HG02938 (cell line): ENCODE measurements around the gene SMIM1.

ENCODE experiments used
- ATAC-seq: cut with Tn5 transposase; IDR thresholded peaks from one replicate; pipeline ENCODE4 v1.9.1; 2021; ENCODE audit warnings: mild to moderate bottlenecking, moderate library complexity; ENCODE audit not compliant: unreplicated experiment

Gene SMIM1

DNA sequence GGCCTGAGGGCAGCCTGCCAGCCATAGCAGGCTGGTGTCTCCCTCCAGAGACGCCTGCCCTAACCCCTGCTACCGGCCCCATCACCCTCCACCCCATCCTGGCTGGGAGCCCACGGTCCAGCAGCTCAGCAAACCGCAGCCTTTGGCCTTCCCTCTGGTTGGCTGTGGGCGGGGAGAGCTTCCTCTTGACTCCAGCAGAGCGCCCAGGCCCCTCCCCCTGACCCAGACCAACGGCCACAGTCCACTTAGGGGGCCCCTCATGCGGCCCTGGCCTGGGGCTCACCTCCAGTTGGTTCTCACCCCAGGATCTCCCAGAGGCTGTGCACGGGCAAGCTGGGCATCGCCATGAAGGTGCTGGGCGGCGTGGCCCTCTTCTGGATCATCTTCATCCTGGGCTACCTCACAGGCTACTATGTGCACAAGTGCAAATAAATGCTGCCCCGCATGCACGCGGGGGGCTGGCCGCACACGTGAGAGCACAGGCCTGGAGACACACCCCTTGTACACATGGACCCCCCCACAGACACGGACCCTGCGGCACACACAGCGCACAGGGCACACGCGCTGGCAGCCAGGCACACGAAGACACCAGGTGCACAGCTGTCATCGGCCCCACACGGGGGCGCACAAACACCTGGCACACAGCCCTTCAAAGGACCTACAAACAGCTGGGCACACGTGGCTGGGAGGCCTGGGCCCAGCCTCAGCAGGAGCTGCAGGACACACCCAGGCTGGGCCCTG is 3.1 kb downstream of the SMIM1 start:
- no peak for ATAC-seq

DNA sequence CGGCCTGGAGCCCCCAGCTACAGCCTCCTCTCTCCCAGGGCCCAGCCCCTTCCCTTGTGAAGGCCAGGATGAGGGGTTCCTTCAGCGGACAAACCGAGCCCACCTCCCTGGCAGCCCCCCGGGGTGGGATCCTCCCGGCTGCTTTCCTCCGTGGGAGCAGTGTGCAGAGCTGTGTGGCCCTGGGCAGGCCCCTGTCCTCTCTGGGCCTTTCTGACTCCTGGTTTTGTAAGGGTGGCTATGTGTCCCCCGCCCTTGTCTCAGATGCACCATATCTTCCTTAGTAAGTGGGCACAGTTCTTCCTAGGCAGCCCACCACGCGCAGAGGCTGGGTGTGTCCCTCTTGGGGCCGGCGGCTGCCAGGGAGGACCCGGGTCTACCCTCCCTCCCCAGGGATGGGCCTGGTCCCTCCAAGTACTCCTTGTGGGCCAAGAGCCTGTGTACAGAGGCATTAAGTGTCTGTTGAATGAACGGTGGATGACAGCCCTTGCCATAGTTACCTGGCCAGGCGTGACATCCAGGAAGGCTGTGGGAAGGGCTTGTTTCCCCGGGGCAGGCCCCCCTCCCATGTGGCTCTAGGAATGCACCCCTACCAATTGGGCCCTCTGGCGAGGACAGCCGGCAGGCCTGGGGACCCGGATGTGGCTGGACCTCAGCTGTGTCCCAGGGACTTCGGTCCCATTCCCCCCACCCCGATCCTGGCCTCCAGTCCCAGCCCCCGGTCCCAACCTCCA is 3.8 kb downstream of the SMIM1 start:
- ATAC-seq = no peak

DNA sequence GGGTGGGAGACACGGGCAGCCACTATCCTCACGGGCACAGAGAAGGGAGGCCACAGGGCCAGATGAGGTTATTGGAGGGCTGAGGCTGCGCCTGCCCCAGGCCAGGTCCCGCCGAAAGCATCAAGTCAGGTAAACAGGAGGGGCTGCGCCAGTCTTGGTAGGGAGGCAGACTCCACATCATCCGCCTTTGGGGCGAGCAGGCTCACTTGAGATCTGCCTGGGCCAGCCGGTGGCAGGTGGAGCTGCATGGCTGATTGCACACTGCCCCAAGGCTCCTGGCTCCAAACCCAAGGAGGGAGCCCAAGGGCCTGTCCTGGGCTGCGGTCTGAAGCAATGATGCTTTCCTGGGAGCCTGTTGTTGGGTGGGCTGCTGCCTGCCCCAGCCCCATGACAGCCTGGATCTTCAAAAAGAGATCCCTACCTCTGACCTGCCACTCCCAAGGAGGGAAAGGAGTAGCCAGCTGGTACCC is 4.6 kb downstream of the SMIM1 start:
- no peak for ATAC-seq

DNA sequence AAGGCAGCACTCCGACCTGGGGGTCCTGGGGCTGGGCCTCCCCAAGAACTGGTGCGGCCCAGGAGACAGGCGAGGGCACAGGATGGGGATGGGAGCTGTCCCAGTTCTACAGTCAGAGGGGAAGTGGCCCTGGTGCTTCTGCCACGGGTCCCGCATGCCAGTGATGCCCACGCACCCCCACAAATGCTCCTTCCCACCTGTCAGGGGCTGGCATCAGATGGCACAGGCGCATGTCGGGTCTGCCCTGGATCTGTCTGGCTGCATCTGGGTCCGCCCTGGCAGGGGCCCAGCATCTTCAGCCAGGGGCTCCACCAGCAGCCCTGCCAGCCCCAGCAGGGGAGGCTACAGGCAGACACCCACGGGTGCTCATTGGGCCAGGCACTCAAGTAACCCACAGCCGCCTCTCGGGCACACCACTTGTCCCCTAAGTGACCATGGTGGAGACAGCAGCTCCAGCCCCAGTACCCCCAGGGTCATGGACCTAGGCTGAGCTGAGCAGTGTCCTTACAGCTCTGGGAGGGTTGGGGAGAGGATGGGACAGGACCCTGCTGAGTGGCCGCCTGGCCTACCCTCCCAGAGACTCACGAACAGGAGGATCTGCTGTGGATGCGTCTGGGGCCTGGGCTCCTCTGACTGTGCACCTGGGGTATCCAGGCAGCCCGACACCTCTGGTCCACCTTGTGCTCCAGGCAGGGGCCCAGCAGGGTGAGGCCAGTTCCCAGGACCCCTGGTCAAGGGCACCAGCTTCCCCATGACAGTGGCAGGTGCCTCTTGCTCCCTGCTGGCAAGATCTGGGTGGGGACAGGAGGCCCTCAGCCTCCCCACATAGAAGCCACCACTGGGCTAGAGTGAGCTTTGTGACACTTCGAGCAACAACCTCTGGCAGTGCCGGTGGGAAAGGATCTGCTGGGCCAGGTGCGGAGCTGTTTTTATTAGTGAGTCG is 5.4 kb downstream of the SMIM1 start:
- ATAC-seq = no peak

DNA sequence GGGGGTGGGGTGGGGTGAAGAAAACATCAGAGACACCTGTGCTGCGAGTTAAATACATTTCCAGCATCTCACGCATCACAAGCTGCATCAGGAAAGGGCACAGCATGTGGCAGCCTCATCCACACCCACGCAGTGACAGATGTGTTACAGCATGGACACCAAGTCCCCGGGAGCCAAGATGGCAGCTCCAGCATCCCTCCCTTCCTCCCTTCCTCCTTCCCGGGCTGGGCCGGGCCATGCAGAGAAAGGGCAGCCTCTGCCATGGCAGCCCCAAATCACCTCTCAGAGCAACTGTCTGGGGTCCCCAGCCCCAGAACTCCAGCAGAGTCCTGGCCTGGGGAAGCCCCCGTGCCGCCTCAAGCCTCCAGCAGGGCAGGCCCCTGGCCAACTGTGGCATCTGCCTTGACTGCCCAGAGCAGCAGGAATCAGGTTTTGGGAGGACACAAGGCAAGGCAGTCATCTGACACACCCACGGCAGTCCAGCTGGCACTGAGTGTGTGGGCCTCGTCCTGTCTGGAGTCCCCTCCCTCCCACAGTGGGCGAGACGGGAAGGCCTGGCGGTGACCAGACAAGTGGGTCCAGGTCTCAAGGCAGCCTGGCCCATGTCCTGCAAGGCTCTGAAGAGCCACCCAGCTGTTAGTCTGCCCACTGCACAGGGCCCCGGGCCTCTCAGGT is 6.2 kb downstream of the SMIM1 start:
- no peak for ATAC-seq

DNA sequence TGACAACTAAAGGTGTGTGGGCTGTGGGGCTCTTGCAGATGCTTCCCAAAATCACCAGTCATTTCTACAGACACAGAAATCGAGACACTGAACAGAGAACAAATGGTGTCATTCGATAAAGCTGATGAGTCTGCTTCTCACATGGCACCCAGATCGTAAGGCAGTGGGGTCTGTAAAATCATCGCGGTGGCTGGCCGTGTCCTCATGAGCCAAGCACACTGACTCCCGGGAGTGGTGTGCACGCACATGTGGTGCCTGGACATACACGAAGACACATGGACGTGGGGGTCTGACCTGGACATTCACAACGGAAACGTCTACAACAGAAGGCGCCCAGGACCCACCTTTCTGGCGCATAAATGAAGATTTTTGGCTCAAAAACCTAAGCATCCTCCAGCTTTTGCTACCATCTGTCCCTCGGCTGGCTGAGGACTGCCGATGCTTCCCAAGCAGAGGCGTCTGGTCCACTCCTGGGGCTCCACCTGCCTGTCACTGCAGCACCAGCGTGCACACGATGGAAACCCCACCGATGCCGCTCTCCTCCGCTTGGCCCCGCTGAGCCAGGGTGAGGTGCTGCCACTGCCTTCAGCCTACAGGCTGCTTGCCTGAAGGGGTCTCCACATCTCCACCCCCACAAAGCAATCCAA is 6.8 kb downstream of the SMIM1 start:
- no peak for ATAC-seq

DNA sequence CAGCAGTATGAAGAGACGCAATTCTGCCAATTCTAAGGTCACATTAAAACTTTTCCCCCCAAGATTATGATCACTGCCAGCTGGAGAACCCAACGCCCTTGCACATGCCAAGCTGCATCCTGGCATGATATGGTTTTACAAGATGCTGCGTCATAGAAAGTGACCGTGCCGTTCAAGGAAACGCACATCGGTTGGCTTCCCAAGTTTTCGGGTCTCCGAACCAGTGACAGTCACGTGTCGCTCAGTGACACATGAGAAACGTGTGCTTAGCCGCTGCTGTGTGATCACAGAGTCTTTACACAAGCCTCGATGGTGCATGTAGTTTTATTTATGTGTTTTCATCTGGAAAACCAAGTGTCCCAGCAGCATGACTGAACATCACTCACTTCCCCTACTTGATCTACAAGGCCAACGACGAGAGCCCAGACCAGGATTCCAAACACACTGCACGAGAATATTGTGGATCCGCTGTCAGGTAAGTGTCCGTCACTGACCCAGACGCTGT is 7.4 kb downstream of the SMIM1 start:
- ATAC-seq = no peak

DNA sequence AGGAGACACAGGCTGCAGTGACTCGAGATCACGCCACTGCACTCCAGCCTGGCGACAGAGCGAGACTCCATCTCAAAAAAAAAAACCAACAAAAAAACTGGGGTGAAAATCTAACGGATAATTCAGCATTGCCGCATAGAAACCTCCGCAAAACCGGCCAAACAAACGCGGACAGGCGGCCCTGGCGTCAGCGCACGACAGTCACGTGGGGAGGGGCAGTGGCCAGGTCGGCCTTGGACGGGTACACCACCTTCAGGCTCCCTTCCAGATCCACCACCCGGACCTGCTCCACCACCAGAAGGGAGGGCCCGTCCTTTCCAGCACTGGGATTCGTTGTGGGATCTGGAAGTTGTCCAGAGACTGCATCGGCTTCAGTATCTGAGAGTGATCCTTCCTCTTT is 8.4 kb downstream of the SMIM1 start:
- no peak for ATAC-seq

DNA sequence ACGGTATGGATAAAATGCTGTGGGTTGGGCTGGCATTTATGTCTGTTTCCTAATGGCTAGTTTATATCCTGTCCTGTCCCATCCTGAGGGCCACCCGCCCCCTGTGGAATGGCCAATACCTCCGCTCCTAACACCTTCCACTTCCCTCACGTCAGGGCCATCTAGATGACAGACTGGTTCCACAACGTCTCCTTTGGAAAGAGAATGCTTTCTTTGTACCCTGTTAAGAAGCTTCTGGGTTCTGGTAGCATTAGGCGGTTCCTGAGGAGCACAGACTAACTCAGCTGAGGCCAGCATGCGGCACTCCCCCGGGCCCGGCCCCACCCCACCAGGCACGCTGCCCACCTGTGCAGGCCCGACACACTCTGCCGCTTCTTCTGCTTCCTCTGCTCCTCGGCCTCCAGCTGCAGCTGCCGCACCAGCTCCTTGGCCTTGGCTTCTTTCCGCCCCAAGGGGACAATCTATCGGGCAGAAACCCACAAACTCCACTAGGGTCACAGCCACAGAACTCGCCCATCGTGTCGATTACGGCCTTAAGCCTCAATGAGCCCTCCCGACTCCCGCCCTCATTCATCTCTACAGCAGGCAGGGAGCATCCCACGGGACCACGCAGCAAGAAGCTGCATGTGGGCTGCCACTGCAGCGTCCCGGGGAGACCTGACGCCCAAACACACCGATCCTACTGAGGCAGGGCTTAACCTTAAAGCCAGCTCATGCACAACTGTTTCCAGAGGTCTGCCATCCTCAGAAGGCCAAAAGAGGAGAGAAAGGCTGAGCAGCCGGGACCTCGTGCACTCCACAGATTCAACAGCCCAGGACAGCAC is 11.3 kb downstream of the SMIM1 start:
- no peak for ATAC-seq

DNA sequence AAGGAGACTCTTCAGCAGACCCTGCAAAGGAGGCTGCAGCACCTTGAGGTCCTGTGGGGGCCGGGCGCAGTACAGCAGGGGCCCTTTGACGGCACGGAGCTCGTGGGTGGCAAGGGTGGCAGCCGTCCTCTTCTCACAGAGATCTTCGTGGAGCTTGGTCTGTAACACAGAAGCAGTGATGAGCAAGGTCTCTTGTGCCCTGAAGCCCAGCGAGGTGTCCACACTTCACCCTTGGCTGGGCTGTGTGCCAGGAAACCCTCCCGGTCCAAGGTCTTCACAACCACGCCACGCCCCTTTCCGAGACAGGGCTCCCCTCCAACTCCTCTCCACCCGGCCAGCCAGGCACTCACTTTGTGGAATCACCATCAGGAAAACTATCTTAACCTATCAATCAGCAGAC is 12.5 kb downstream of the SMIM1 start:
- ATAC-seq = no peak

DNA sequence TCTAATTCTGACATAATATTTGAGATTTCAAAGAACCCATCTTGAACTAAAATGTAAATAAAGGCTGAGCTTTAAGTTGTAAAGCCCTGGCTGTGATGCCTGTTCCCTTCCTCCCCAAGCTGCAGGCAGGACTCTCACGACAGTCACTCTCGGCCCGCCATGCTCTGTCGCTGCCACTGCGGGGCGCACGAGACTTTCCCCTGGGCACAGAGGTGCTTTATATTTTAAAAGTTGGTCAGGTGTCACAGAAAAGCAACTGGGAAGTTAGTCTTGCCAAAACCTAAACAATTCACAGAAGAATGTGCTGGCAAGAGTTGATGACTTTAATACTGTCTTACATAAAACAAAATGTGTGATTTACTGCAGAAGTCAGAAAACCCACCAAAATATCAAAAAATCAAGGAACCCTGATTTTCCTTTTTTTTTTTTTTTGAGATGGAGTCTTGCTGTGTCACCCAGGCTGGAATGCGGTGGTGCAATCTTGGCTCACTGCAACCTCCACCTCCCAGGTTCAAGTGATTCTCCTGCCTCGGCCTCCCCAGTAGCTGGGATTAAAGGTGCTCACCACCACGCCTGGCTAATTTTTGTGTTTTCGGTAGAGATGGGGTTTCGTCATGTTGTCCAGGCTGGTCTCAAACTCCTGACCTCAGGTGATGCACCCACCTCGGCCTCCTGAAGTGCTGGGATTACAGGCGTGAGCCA is 13.1 kb downstream of the SMIM1 start:
- no peak for ATAC-seq

DNA sequence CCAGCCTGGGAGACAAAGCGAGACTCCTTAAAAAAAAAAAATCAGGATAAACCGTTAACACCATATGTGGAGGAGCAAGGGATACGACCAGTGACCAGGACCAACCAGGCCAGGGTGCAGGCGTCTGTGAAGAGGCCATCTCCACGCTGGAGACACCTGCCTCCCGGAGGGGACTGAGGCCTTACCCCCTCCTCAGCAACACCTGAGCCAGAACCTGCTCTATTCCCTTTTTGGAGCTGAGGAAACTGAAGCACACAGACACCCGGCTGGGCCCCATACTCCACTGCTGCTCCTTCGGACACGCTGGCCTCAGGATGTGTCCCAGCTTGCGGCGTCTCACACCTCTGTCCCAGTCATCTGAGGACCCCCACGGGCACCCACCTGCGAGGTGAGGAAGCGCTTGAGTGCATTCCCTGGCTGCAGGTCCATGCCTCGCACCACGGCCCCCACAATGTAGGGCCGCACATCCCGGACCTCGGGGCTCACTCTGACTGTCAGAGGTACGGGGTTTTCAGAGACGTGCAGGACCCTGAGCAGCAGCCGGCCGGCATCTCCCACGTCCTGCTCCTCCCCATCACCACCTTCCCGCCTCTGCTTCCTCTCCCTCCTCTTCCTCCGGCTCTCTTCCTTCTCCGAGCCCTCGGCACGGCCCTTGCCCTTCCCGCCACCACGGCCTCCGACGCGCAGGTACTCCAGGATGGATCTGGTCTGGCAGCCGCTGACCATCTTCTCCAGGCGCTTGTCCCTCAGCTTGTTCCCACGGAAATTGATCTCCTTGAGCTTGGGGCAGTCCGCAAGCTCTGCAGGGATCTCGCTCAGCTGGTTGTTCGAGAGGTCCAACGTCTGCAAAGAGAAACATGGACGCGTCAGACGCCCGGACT is 14.2 kb downstream of the SMIM1 start:
- ATAC-seq = no peak

DNA sequence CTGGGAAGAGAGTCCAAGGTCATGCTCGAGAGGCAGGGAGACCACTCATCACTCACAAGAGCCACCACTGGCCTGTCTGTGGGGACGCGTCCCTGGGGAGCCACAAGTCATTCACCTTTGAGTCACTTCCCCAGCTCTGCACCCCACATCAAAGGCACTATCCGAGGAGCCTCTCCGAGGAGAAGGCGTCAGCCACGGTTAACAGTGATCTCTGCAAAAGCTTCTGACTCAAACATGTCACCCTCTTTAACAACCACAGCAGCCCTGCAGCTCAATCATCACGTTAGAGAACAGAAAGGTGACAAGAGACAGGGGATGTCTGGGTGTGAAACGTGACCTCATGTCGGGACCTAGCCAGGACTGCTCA is 14.8 kb downstream of the SMIM1 start:
- no peak for ATAC-seq

DNA sequence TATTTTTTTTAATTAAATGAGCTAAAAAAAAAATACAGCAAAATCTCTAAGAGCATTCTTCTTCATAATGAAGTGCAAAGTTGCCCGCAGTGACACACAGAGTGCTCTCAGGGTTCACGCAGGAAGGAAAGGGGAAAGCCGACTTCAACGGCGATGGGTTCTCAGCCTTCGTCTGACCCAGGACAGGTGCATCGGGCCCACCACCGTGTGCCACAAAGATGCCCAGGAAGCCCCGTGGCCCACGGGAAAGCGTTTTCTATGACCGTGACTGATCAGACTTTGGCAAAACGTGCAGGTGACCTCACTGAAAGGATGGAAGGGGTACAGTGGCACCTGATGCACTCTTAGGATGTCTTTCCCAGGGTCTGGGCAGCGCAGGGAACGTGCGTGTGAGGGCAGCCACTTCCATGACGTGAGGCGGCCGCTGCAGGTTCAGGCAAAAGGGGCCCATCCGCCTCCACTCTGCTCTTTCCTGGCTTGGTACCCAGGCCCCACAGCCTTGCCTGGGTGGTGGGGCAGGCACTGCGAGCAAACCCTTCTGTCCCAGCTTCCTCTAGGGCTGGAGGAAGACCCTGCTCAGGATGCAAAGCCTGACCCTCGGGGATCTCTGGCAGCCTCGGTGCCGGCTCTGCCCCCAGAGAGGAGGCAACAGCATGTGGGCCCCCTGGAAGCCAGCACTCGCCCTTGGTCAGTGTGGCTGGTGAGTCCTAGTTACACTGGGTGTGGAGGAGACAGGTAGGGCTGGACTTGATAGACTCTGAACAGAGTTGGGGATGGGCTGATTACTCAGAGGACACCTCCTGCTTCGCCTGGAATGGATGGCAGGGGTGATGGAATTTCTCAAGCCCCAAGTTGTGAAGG is 15.4 kb downstream of the SMIM1 start:
- ATAC-seq = no peak

DNA sequence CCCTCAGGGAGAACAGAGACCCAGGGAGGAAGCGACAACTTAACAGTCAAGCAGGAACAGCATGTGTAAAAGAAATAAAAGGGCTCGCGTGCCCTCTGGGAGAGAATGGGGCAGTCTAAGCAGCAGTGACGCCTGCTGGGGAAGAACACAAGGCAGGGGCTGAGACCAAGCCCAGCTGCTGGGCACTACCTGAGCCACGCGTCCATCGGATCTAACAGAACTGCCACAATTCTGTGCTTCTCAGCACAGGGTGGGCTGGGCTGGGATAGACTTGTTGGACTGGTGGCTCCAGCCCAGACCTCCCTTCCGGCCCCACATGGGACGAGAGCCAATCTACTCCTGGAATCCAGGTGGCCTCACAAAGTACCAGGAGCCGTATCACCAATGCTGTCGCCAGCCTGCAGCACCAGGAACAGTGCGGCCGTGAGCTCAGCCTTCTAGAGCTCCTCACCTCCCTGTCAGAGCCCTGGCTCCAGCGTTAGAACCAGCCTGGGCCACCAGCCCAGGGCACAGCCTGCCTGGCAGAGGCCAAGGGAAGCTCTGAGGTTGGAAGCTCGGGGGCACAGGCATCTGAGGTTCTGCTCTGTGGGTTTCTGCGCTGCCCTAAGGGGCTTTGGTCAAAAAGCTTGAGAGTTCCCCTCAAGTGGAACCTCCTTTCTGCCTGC is 16.3 kb downstream of the SMIM1 start:
- no peak for ATAC-seq
